ENCODE results near the gene CLEC4F.
"Not testable (repeated sequence)": the region's sequence is repeated elsewhere in the genome, so short reads cannot be mapped to it uniquely, and the experiment has no call there.

The CLEC4F gene

GRCh38 chr2:70823249-70823648 lies 2.9 kb upstream of the CLEC4F start:
- peak; percentile 8 for DNase-seq

DNA sequence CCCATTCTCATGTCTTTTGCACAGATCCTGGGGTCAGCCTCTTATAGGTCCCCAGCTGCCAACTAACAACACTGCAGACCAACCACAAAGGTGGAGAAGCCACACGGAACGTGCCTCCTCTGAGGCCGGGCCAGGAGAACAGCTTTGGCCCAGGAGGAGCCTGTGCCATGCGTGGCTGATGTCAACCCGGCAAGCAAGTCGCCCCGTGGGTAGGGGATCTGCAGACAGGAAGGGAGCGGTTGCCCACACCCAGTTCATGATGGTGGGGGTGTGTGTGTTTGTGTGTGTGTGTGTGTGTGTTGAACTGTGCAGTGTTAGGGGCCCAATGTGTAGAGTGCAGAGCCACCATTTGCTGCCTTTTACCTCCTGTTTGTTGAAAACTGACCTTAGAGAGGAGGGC lies 2.4 kb upstream of the CLEC4F start:
- peak; percentile 70 for DNase-seq

DNA sequence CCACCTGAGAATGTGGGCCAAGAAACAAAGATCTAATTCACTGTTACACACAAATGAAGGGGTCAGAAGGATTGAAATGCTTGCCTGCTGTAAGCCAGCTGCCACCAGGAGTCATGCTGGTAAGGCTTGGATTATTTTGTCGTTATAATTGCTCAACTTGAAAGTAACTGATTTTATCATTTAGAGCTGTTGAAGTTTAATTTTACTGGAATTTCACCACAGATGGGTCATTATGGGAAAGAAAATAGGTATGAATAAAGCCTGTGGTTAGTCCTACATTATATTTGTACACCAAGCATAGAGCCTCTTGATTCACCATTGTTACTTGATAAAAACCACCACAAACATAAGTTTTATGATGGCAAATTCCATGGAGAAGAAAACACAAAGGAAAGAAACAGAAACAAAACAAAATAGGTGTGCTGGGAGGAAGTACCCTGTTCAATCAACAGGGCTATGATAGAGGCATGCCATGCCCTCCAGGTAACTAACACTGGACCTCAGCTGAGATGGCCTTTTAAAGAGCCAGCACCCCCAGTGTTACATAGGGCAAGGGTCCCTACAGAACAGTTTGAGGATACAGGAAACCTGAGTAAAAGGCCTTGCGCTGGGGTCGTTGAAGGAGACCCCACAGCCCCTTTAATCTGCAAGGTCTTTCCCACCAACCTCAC lies 3.0 kb downstream of the CLEC4F start:
- no peak for DNase-seq

DNA sequence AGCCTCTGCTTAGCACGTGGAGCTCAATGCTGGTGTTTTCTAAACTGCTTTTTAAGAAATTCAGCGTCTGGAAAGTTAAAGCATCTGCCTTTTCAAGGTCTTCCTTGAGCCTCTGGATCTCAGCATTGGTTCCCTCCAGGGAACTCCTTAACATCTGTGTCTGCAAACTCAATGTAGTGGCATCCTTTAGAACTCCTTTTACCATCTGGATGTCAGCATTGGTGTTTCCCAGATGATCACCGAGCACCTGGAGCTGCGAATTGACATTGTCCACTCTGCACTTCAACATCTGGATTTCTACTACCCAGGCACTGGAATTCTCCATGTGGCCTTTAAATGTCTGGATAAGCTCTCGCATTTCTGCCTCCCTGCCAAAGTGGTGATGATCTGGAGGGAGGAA lies 3.7 kb downstream of the CLEC4F start:
- no peak for DNase-seq

- DNase-seq, result no peak
Observed at GRCh38 chr2:70808983-70809958, 11.1 kb downstream of the CLEC4F start.

DNA sequence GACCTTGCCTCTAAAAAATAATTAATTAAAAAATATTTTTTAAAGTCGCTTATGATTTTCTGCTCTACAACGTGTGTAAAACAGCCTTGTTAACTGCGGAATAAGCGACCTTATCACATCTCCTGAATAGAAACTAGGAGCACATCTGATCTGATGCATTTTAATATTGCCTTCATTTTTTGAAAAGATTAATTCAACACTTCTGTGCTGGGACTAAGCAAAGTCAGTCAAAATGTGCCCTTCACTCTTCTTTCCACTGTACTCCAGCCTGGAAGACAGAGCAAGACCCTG lies 12.6 kb downstream of the CLEC4F start:
- no peak for DNase-seq

- no peak for DNase-seq
Observed at GRCh38 chr2:70807102-70807827, 13.1 kb downstream of the CLEC4F start.

- DNase-seq, result no peak
Observed at GRCh38 chr2:70806620-70807019, 13.8 kb downstream of the CLEC4F start.

GRCh38 chr2:70806013-70806412 lies 14.4 kb downstream of the CLEC4F start:
- DNase-seq, result no peak

- DNase-seq, result no peak
Observed at GRCh38 chr2:70801607-70802263, 18.7 kb downstream of the CLEC4F start.

DNA sequence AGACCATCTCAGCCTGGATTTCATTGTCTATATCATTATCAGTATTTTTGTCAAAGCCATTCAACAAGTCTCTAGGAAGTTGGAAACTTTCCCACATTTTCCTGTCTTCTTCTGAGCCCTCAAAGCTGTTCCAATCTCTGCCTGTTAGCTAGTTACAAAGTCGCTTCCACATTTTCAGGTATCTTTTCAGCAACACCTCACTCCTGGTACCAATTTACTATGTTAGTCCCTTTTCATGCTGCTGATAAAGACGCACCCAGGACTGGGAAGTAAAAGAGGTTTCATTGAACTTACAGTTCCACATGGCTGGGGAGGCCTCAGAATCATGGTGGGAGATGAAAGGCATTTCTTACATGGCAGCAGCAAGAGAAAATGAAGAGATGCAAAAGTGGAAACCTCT lies 20.7 kb downstream of the CLEC4F start:
- DNase-seq, result no peak

GRCh38 chr2:70797996-70798395 lies 22.4 kb downstream of the CLEC4F start:
- DNase-seq, result not testable (repeated sequence)

DNA sequence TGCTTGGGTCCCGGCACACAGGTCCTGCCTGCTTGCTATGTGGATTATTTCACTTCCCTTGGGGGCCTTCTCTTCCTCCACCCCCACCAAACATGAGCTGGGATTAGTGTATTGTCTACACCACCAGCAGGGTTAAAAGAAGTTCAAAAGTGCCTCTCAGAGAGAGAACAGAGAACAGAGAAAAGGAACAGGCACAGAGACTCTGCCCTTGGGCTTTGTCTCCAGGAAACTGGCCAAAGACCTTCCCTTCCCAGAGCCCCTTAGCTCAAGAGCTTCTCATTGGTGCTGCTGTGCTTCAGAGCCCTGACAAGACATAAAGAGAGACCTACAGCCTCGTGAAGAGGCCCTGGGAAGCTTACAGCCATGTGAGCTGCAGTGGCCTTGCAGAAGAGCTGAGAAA lies 22.9 kb downstream of the CLEC4F start:
- DNase-seq, result no peak

GRCh38 chr2:70796262-70796661 lies 24.1 kb downstream of the CLEC4F start:
- DNase-seq, result no peak

DNA sequence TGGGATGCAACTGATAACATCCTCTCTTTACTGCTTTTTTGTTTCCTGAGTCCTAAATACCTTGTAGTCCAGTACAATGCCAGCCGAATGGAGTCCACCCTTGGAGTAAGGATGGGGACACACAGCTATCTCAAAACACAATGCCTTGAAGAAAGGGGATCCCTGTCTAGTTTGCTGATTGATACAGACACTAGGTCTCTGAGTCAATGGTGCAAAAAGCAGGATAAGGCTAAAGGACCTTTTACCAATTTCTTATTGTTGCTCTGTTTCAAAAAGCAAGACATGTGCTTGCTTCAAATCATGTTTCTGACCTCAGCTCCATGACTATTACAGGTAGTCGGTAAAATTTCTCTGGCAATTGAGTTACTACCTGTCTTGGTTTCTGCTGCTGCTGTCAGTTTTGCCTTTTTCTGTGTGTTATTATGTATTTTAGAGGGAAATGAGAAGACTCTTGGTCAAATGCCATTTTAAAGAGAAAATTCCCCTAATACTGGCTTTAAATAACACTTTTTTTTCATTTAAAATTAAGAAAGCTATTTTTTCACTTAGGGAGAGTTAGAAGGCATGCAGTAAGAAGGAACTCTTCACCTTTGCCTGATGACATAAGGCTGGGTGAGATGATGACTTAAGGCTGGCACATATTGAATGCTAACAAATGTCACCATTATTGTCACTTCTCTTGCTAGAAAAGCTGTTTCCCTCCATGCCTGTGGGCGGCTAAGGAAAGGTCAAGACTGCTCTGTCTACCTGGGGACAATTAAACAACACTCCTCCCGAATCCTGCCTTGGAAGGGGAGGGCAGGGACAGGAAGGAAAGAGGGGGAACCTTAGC lies 25.0 kb downstream of the CLEC4F start:
- DNase-seq, result no peak

DNA sequence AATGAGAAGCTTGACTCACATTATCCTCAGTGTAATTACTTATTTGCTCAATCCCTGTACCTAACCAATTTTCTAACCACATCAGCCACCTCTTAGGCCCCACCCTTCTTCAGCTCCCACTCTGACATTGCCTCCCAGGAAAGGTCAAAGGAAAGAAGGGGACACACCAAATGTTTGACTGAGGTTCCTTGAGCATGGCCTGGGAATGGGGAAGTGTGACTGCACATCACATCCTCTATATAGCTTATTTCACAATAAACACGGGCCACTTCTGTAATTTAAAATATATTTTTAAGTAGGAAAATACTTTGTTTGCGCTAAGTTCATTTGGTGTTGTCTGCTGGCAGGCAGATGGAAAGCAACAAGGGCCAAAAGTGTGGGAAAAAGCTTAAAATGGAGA lies 26.9 kb downstream of the CLEC4F start:
- DNase-seq, result peak; percentile 25

DNA sequence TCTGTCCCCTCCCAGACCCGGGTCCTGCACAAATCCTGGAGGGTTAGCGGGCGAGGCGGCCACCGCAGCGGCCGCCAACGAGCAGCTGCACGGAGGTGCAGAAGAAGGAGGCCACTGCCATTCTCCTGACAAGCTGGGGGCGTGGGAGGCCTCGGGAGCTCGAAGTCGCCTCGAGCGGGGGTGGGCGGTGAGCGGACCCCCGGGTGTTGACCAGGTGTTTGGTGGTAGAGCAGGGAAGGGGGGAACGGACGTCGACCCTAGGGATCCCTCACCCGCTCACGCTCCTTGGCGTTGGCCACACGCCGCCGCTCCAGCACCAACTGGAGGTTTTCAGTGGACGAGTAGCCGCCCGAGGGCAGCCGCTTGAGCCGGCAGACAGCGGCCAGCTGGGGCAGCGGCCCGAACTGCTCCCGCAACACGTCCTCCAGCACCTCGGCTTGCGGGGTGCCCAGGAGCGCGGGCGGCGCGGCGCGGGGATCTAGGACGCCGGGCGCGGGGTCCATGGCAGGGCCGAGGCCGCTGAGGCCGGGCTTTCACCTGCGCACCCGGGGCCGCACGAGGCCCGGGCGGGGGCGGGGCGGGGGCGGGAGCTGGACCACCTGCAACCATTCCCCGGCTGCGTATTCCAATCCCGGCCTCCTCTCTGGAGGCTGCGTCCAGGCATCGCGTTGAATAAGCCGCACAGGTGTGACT lies 30.1 kb downstream of the CLEC4F start, which contains the start of gene FIGLA:
Gene FIGLA (minus strand): TSS at position 508 of the 693 bp plus-strand sequence. CDS start 5 bp downstream, at position 503.
- no peak for DNase-seq

- peak; percentile 86 for DNase-seq
Observed at GRCh38 chr2:70789304-70790135, 30.9 kb downstream of the CLEC4F start.

- DNase-seq, result peak; percentile 89
Observed at GRCh38 chr2:70785137-70785911, 35.1 kb downstream of the CLEC4F start.

- no peak for DNase-seq
Observed at GRCh38 chr2:70784320-70784719, 36.1 kb downstream of the CLEC4F start.
